ENCODE measurements around the gene RTP5. TPM values are rescaled to one million over a fixed set of nuclear protein-coding genes. Genes with fewer than 3 reads are reported as not detected.

The RTP5 gene
- total RNA-seq, 2 donors from 2014 or later: 0.63 TPM; not detected in 1

DNA sequence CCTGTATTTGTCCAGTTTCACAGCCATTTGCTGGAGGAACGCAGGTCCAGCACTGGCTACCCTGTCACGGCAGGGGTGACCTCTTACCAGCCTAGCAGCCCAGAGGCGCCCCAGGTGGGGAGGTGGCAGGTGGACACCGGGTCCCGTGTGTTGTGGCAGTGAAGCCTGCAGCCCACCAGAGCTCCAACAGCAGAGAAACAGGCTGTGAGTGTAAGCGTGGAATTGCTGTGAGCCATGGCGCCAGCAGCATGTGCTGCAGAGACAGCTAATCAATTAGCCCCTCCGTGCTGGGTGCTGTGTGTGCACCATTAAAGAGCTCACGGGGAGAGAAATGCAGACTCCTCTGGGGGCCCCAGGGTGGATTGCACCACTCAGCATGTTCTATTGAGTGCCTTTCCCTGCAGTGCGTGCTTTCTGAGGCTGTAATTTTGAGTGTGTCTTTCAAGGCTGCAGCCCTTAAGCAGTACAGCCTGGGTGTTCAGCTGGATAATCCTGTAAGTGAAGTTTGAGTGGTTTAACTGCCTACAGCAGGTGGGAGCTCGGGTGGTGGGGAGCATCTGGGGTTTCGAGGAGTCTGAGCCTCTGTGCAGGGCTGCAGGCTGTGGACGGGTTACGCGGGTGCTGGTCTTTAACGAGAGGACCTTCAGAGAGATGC, 15.9 kb downstream of the RTP5 start:
- Histone ChIP-seq H3K27ac (no peak overlapping the region), H3K4me1 (ENCODE audit: control insufficient read depth in 1 of 2, low read depth in 2 of 2) (peaks cover 0 to 17% of the 10 kb centered on the region in 2 donors), H3K9me3 (no peaks in the 10 kb centered on the region), H3K27me3 (replicated peaks; ENCODE audit: insufficient read depth) (no peaks in the 10 kb centered on the region), H3K4me3 (no peak overlapping the region), H3K36me3 (no peaks in the 10 kb centered on the region)
- no peak for ATAC-seq (ENCODE audit: insufficient number of reproducible peaks, low FRiP score, low read depth)
- TF ChIP-seq, protein P1, sequence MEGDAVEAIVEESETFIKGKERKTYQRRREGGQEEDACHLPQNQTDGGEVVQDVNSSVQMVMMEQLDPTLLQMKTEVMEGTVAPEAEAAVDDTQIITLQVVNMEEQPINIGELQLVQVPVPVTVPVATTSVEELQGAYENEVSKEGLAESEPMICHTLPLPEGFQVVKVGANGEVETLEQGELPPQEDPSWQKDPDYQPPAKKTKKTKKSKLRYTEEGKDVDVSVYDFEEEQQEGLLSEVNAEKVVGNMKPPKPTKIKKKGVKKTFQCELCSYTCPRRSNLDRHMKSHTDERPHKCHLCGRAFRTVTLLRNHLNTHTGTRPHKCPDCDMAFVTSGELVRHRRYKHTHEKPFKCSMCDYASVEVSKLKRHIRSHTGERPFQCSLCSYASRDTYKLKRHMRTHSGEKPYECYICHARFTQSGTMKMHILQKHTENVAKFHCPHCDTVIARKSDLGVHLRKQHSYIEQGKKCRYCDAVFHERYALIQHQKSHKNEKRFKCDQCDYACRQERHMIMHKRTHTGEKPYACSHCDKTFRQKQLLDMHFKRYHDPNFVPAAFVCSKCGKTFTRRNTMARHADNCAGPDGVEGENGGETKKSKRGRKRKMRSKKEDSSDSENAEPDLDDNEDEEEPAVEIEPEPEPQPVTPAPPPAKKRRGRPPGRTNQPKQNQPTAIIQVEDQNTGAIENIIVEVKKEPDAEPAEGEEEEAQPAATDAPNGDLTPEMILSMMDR (IDR thresholded peaks at IDR 0.05): no peak
- no peak for DNase-seq (ENCODE audit: low spot score)

DNA sequence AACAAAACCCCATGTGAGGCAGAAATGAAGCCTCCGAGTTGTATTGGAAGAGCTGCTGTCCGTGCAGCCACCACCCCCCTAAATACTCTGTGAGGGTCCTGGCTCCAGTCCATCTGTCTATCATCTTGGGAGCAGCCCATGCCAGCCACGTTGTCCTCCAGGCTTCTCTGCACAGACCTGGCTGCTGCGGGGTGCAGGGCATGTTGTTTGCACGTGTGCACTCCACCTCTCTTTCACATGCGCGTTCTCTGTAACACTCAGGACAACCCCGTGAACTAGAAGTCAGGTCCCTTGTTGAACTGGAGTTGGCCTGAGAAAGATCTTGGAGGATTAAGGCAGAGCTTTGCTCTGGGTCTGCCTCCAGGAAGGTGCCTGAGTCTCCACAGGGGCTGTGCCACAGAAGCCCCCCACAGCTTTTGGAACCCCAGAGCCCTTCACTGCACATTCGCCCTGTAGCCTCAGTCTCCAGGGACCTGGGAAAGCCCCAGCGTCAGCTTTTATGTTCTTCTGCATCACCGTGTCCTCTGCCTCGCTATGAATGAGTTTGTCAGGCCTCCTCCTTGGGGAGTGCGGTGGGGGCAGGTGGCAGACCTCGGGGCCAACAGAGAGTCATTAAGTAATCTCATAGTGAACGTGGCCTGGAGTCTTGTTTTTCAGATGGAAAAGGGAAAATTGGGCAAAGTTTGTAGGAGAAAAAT, 16.6 kb downstream of the RTP5 start:
- Histone ChIP-seq H3K27ac (no peak overlapping the region), H3K4me3 (no peak overlapping the region), H3K9me3 (no peaks in the 10 kb centered on the region), H3K4me1 (ENCODE audit: control insufficient read depth in 1 of 2, low read depth in 2 of 2) (peaks cover 0 to 14% of the 10 kb centered on the region in 2 donors), H3K36me3 (no peaks in the 10 kb centered on the region), H3K27me3 (replicated peaks; ENCODE audit: insufficient read depth) (no peaks in the 10 kb centered on the region)
- ATAC-seq (ENCODE audit: insufficient number of reproducible peaks, low FRiP score, low read depth) (no peak), DNase-seq (ENCODE audit: low spot score) (no peak)
- TF ChIP-seq, protein P1 (IDR thresholded peaks at IDR 0.05): no peak

DNA sequence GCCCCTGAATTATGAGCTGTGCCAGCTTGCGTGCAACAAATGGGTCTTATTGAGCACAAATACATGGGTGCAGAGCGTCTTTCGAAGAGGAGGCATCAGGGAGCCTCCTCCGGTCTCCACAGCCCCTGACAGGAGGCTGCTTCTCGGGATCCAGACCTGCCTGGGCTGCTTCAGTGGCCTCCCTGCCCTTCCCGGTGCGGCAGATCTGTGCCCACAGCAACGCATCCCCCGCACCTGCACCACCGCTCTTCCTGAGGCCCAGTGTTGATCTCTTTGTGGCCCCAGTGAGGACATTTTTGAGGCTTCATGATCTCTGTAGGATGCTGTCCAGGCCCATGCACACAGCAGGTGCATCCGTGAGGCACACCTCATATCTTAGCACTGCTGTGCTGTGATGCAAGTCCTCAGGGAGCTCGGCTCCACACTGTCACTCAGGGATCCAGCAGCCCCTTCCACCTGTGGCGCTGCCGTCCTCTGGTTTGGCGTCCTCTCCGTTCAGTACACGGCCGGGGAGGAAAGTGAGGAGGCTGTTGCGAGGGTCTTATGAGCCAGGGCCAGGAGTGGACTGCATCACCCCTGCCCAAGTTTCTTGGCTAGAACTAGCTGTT, 17.4 kb downstream of the RTP5 start:
- no peak for ATAC-seq (ENCODE audit: insufficient number of reproducible peaks, low FRiP score, low read depth)

DNA sequence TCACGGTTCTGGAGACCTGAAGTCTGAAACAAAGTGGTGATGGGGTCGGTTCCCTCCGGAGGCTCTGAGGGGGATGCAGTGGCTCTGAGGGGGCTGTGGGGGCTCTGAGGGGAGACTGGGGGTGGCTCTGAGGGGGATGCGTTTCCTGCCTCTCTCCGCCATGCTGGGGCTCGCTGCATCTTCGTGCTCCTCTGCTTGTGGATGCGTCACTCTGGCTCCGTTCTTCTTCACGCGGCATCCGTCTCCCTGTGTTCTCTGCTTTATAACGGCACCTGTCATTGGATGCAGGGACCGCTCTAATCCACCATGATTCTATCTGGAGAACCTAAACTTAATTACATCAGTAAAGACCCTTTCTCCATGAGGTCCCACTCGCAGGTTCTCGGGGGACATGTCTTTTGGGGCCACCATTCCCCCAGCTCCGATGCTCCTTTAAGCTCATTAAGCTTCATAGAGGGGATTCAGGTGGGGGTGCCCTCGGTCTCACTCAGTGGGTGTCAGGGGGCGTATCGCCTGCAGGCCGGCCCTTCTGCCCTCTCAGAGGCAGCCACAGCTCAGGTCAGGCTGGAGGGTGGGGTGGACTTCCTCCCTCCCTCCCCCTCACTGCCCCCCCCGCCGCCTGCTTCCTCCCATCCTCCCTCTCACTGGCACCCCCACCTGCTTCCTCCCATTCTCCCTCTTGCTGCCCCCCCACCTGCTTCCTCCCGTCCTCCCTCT, 18.4 kb downstream of the RTP5 start:
- DNase-seq (ENCODE audit: low spot score): no peak
- no peak for ATAC-seq (ENCODE audit: insufficient number of reproducible peaks, low FRiP score, low read depth)
- no peaks in the 10 kb centered on the region for H3K36me3 ChIP-seq
- H3K27me3 ChIP-seq (replicated peaks; ENCODE audit: insufficient read depth): no peaks in the 10 kb centered on the region
- H3K4me1 ChIP-seq (ENCODE audit: control insufficient read depth in 1 of 2, low read depth in 2 of 2): no peaks in the 10 kb centered on the region
- TF ChIP-seq, protein P1 (IDR thresholded peaks at IDR 0.05): no peak
- H3K27ac ChIP-seq: no peak overlapping the region
- H3K9me3 ChIP-seq: no peaks in the 10 kb centered on the region
- H3K4me3 ChIP-seq: no peak overlapping the region

More for the DNA sequence above, 17.4 kb downstream of the RTP5 start:
- DNase-seq (ENCODE audit: low spot score): no peak
- no peaks in the 10 kb centered on the region for H3K36me3 ChIP-seq
- TF ChIP-seq, protein P1 (IDR thresholded peaks at IDR 0.05): no peak
- H3K4me3 ChIP-seq: no peak overlapping the region
- H3K27me3 ChIP-seq (replicated peaks; ENCODE audit: insufficient read depth): no peaks in the 10 kb centered on the region
- H3K27ac ChIP-seq: no peak overlapping the region
- no peaks in the 10 kb centered on the region for H3K9me3 ChIP-seq
- peaks cover 0 to 8% of the 10 kb centered on the region in 2 donors for H3K4me1 ChIP-seq (ENCODE audit: control insufficient read depth in 1 of 2, low read depth in 2 of 2)

DNA sequence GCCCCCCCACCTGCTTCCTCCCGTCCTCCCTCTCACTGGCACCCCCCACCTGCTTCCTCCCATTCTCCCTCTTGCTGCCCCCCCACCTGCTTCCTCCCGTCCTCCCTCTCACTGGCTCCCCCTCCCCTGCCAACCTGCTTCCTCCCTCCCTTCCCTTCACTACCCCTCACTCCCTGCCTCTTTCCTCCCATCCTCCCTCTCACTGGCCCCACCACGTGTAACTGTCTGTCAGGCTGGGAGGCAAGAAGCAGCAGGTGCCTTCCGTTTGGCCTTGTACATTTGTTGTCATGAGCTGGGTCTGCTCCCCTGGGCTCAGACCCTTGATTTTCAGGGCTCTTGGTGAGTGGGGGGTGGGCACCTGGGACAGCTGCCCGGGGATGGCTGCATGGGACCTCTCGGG, 19.1 kb downstream of the RTP5 start:
- Histone ChIP-seq H3K27ac (no peak overlapping the region), H3K27me3 (replicated peaks; ENCODE audit: insufficient read depth) (no peaks in the 10 kb centered on the region), H3K4me1 (ENCODE audit: control insufficient read depth in 1 of 2, low read depth in 2 of 2) (no peaks in the 10 kb centered on the region), H3K4me3 (no peak overlapping the region), H3K36me3 (no peaks in the 10 kb centered on the region), H3K9me3 (no peaks in the 10 kb centered on the region)
- DNase-seq (ENCODE audit: low spot score) (no peak), ATAC-seq (ENCODE audit: insufficient number of reproducible peaks, low FRiP score, low read depth) (no peak)
- TF ChIP-seq, protein P1 (IDR thresholded peaks at IDR 0.05): no peak

Data from thoracic aorta (tissue), 2 donors.